Endothelial cell of umbilical vein (primary cell): ENCODE measurements around the gene DACT2. TPM values are rescaled to one million over a fixed set of nuclear protein-coding genes. Genes with fewer than 3 reads are reported as not detected.

Experiments used
- BruUV-seq: library from RNA; stranded (reverse); fragments of 400-500 nt; replicated peaks from 2 replicates; lab custom pipeline; 2021; lab: Mats Ljungman, UMichigan
- CTCF ChIA-PET: fragments of 300-600, 350-600 bp; sonication (Branson Sonifier 250); formaldehyde crosslinking; loops from one replicate; lab custom pipeline; 2021; ENCODE audit warnings: antibody characterized with exemption, inconsistent platforms; lab: Charles Lee
- POLR2A ChIA-PET: fragments of 300-600, 350-600 bp; sonication (Branson Sonifier 250); formaldehyde crosslinking; loops from one replicate; lab custom pipeline; 2021; ENCODE audit warnings: antibody characterized with exemption, inconsistent platforms; lab: Charles Lee
- DNase-seq: peaks from one replicate; pipeline ENCODE4 v3.0.0-alpha.2; 2011; ENCODE audit warnings: low read depth, low spot score
- FAIRE-seq: peaks from 2 replicates; lab custom pipeline; 2011; peaks lifted over from hg19 to GRCh38; lab: Jason Lieb, UNC
- H2AFZ ChIP-seq: 2 replicates; pipeline ENCODE4 v1.6.0; 2012; ENCODE audit warnings: low read depth, low read length, control low read depth, inconsistent platforms
- H3K27ac ChIP-seq: 2 replicates; pipeline ENCODE4 v1.5.1; 2011; ENCODE audit warnings: low read depth, mild to moderate bottlenecking, control low read depth, low read length, moderate library complexity; ENCODE audit not compliant: insufficient read depth
- H3K27me3 ChIP-seq, 2 experiments: 2 replicates each; pipeline versions ENCODE4 v1.6.0 to v1.6.1; 2011; ENCODE audit warnings: low read length in 2 of 2, mixed read lengths in 1 of 2; ENCODE audit not compliant: control insufficient read depth in 2 of 2, insufficient read depth in 2 of 2
- H3K36me3 ChIP-seq, 2 experiments: 2 replicates in 1 of 2; 3 replicates in 1 of 2; pipeline ENCODE4 v1.5.1; 2011; ENCODE audit warnings: low read length in 2 of 2, mild to moderate bottlenecking in 1 of 2, moderate library complexity in 1 of 2; ENCODE audit not compliant: control insufficient read depth in 2 of 2, insufficient read depth in 2 of 2; ENCODE audit errors: extremely low read depth in 1 of 2
- H3K4me1 ChIP-seq: 3 replicates; pipeline ENCODE4 v1.5.1; 2011; ENCODE audit warnings: mild to moderate bottlenecking, low read length; ENCODE audit not compliant: control insufficient read depth, insufficient read depth; ENCODE audit errors: extremely low read depth
- H3K4me2 ChIP-seq: 2 replicates; pipeline ENCODE4 v1.6.1; 2011; ENCODE audit warnings: low read length, control low read depth, mixed read lengths; ENCODE audit not compliant: insufficient read depth
- H3K4me3 ChIP-seq, 3 experiments: fragments of 200-600 bp in 1 of 3; sonication (generic), shearing (Covaris generic) in 1 of 3; replicated peaks in 1 of 3; 2 replicates each; pipeline ENCODE4 v1.5.1; 2011 to 2016; ENCODE audit warnings: control low read depth in 3 of 3, low read length in 3 of 3, mild to moderate bottlenecking in 2 of 3, inconsistent platforms in 1 of 3, low read depth in 1 of 3, moderate library complexity in 1 of 3; ENCODE audit not compliant: insufficient read depth in 1 of 3
- H3K79me2 ChIP-seq: 2 replicates; pipeline ENCODE4 v1.6.0; 2012; ENCODE audit warnings: low read length, inconsistent platforms; ENCODE audit not compliant: control insufficient read depth, insufficient read depth
- H3K9ac ChIP-seq: replicated peaks from 2 replicates; pipeline ENCODE3; 2011; ENCODE audit warnings: low read length, control low read depth; ENCODE audit not compliant: insufficient read depth; ENCODE audit errors: extremely low read depth
- H3K9me1 ChIP-seq: replicated peaks from 3 replicates; pipeline ENCODE4 v1.6.0; 2011; ENCODE audit warnings: mild to moderate bottlenecking, low read length; ENCODE audit not compliant: control insufficient read depth, insufficient read depth; ENCODE audit errors: extremely low read depth
- H3K9me3 ChIP-seq: replicated peaks from 2 replicates; pipeline ENCODE4 v1.5.1; 2012; ENCODE audit warnings: low read length, inconsistent platforms; ENCODE audit not compliant: control insufficient read depth, insufficient read depth
- H4K20me1 ChIP-seq: replicated peaks from 2 replicates; pipeline ENCODE3; 2011; ENCODE audit warnings: mild to moderate bottlenecking, low read length; ENCODE audit not compliant: control insufficient read depth, insufficient read depth; ENCODE audit errors: extremely low read depth
- CTCF ChIP-seq, 2 donors: IDR thresholded peaks; 1 replicate in 1 of 2; 2 replicates in 1 of 2; pipeline ENCODE4 v1.5.1; 2011; ENCODE audit warnings: low read length in 2 of 2, mild to moderate bottlenecking in 2 of 2, moderate library complexity in 2 of 2, control low read depth in 1 of 2, inconsistent platforms in 1 of 2, low read depth in 1 of 2; ENCODE audit not compliant: insufficient read depth in 1 of 2; ENCODE audit errors: extremely low read depth in 1 of 2
- EZH2 ChIP-seq: IDR thresholded peaks from 2 replicates; pipeline ENCODE4 v1.6.1; 2012; ENCODE audit warnings: borderline replicate concordance, low read depth, mild to moderate bottlenecking, moderate library complexity, low read length, inconsistent platforms; ENCODE audit not compliant: severe bottlenecking
- FOS ChIP-seq: IDR thresholded peaks from 2 replicates; pipeline ENCODE4 v1.6.1; 2011; ENCODE audit warnings: mild to moderate bottlenecking, low read length, moderate library complexity, borderline replicate concordance; ENCODE audit not compliant: insufficient read depth
- GATA2 ChIP-seq: IDR thresholded peaks from 2 replicates; pipeline ENCODE4 v1.7.0; 2011; ENCODE audit warnings: low read depth, mild to moderate bottlenecking, moderate library complexity, mixed read lengths, low read length; ENCODE audit not compliant: insufficient read length, insufficient read depth
- JUN ChIP-seq: IDR thresholded peaks from 2 replicates; pipeline ENCODE4 v1.6.1; 2011; ENCODE audit warnings: borderline replicate concordance, low read depth; ENCODE audit not compliant: insufficient read length, insufficient read depth
- MAX ChIP-seq: IDR thresholded peaks from 2 replicates; pipeline ENCODE4 v1.6.1; 2011; ENCODE audit not compliant: insufficient read depth, insufficient read length
- MYC ChIP-seq: IDR thresholded peaks from one replicate; pipeline ENCODE4 v1.6.1; 2011; ENCODE audit warnings: mild to moderate bottlenecking, low read depth, low read length
- POLR2A ChIP-seq: IDR thresholded peaks from 2 replicates; pipeline ENCODE4 v1.6.1; 2012; ENCODE audit warnings: low read depth, mild to moderate bottlenecking, control low read depth, low read length
- POLR2AphosphoS5 ChIP-seq: IDR thresholded peaks from 2 replicates; pipeline ENCODE4 v1.6.1; 2012; ENCODE audit warnings: low read depth, mild to moderate bottlenecking, control low read depth, low read length, moderate library complexity; ENCODE audit not compliant: insufficient read depth
- dilution Hi-C: fragments of 300-500 bp; cut with MboI; formaldehyde crosslinking; loops from one replicate; pipeline ENCODE4 v1.15.0; 2019; ENCODE audit warnings: low sequenced_read_pairs; ENCODE audit not compliant: extremely low pct_ligation_motif_present
- intact Hi-C: fragments of 100-400 bp; cut with micrococcal nuclease; formaldehyde crosslinking; loops from one replicate; pipeline ENCODE4 v1.10.0; 2022
- polyA plus RNA-seq, 4 experiments: library from polyadenylated mRNA; depleted of rRNA in 3 of 4; stranded (reverse) in 3 of 4; unstranded in 1 of 4; fragments of >200 nt; gene quantifications; 2 replicates each; pipeline versions ENCODE4 v1.2.1 to v1.2.3, GENCODE V29; 2011 to 2012; ENCODE audit warnings: missing spikeins in 1 of 4
- total RNA-seq: library from RNA; stranded (reverse); gene quantifications from 2 replicates; pipeline ENCODE4 v1.2.3, GENCODE V29; 2021

DACT2 gene
- total and polyA plus RNA-seq, 2 donors (not counting 3 experiments of a cell fraction or from before 2014, with no cell fraction given), result not detected

GRCh38 chr6:168261234-168261633 lies 58.3 kb downstream of the DACT2 start:
- H3K9me1 ChIP-seq, result no peaks in the 10 kb centered on the region
- H2AFZ ChIP-seq, result no peak overlapping the region
- FAIRE-seq (no peak), DNase-seq (no peak)
- peaks cover 2% of the 10 kb centered on the region for H3K9me3 ChIP-seq
- no peaks in the 10 kb centered on the region for H3K4me1 ChIP-seq
- H3K36me3 ChIP-seq, result no peaks in the 10 kb centered on the region
- H3K4me2 ChIP-seq, result no peak overlapping the region
- dilution Hi-C loops (no loop called here), intact Hi-C loops (no loop called here)
- TF ChIP-seq FOS (no peak), GATA2 (no peak), MAX (no peak), POLR2AphosphoS5 (no peak), MYC (no peak), EZH2 (no peak), POLR2A (no peak), CTCF (IDR thresholded peaks at IDR 0.05; ENCODE audit: extremely low read depth in 1 of 2, insufficient read depth in 1 of 2, low read depth in 1 of 2, low read length in 2 of 2) (no peak), JUN (no peak)
- POLR2A ChIA-PET, result no interaction called here
- BruUV-seq, result no TSS peak
- no peak overlapping the region for H3K4me3 ChIP-seq
- CTCF ChIA-PET, result no interaction called here
- no peaks in the 10 kb centered on the region for H3K79me2 ChIP-seq
- H4K20me1 ChIP-seq, result no peaks in the 10 kb centered on the region
- H3K27ac ChIP-seq, result no peak overlapping the region
- H3K9ac ChIP-seq, result no peak overlapping the region
- no peaks in the 10 kb centered on the region for H3K27me3 ChIP-seq
